ENCODE measurements around the gene BRK1.

- no peak for TF ChIP-seq POLR2A (IDR thresholded peaks at IDR 0.05; ENCODE audit: low read depth, low read length)
- no peak for TF ChIP-seq POLR2AphosphoS5 (IDR thresholded peaks at IDR 0.05; ENCODE audit: low read depth, low read length)
Observed at GRCh38 chr3:10166213-10166604, 50.7 kb downstream of the BRK1 start.

Measured in GM12892 (cell line).